ENCODE results near the gene HS1BP3. TPM values are rescaled to one million over a fixed set of nuclear protein-coding genes. Genes with fewer than 3 reads are reported as not detected.

The HS1BP3 gene
- total and polyA plus RNA-seq, 2 donors = 7.2 to 17.4 TPM

DNA sequence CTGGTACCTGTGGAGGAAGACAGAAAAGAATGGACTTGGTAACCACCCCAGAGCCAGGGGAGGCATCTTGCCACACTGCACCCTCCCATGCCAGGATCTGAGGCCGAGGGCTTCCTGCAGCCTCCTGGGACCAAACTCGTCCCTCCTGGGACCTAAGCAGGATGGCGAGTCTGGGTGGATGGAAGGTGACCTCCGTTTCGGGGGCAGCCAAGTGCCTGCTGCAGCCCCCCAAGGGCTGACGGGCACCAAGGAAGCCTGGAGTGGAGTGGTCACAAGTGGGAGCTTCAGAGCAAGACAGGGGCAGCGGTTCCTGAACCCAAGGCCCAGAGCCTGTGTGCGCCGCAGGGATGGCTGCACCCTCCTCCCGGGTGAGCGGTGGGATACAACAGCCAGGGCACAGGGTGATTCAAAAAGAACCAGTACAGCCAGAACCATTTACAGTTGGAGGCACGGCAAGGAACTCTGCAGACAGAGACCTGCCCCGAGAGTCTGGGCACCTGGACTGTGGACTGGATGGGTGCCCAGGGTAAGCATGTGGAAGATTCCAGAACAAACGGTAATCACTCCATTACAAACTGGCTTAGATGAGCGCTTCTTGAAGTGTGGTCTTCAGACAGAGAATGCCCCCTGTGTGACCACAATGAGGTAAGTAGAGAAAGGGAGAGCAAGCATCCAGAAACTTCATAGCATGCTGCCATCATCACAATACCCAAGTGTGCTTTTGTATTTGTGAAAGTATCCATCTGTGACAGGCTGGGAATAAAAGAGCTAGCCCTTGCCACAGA, 12.1 kb downstream of the HS1BP3 start:
- no peak overlapping the region for H3K27ac ChIP-seq (ENCODE audit: low read depth in 1 of 2, low read length in 1 of 2)
- WGBS = 97% methylated on average over 15 of the region's 15 CpGs

DNA sequence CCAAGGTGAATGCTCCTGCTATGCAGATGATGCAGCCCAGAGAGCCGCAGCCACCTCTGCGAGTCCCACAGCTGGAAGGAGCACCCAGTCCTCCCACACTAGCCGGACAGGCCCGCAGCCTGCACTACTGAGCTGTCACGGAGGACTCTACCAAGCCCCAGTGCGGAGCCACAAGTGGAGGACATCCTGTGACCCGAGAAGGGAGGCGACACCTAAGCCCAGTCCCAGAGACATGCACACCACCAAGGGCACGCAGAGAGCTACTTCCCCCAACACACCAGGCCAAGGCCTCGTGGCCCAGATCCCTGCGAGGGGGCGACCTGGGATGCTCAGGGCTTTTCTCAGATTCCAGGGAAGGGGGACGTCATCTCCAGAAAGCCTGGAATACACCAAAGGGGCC, 12.9 kb downstream of the HS1BP3 start:
- H3K4me3 ChIP-seq (ENCODE audit: low read length in 2 of 2) = no peak overlapping the region
- peaks cover 0 to 2% of the 10 kb centered on the region in 2 donors for H3K9me3 ChIP-seq (ENCODE audit: control insufficient read depth in 2 of 2, insufficient read depth in 1 of 2, low read length in 1 of 2)
- H3K36me3 ChIP-seq (ENCODE audit: control insufficient read depth in 2 of 2, insufficient read depth in 2 of 2, low read length in 1 of 2) = peaks cover 0 to 4% of the 10 kb centered on the region in 2 donors
- 96% methylated on average over 13 of the region's 13 CpGs for WGBS
- H3K27me3 ChIP-seq (ENCODE audit: control insufficient read depth in 2 of 2, insufficient read depth in 1 of 2, low read length in 1 of 2) = no peaks in the 10 kb centered on the region
- no peak for DNase-seq (ENCODE audit: low read depth in 6 of 9, low spot score in 9 of 9)
- H3K4me1 ChIP-seq (ENCODE audit: control insufficient read depth in 2 of 2, insufficient read depth in 2 of 2, low read length in 2 of 2) = peaks cover 0 to 7% of the 10 kb centered on the region in 2 donors
- no peak overlapping the region for H3K27ac ChIP-seq (ENCODE audit: low read depth in 1 of 2, low read length in 1 of 2)

More for the DNA sequence above, 12.1 kb downstream of the HS1BP3 start:
- Histone ChIP-seq H3K4me3 (ENCODE audit: low read length in 2 of 2) (no peak overlapping the region), H3K36me3 (ENCODE audit: control insufficient read depth in 2 of 2, insufficient read depth in 2 of 2, low read length in 1 of 2) (peaks cover 0 to 4% of the 10 kb centered on the region in 2 donors), H3K4me1 (ENCODE audit: control insufficient read depth in 2 of 2, insufficient read depth in 2 of 2, low read length in 2 of 2) (peaks cover 0 to 6% of the 10 kb centered on the region in 2 donors), H3K9me3 (ENCODE audit: control insufficient read depth in 2 of 2, insufficient read depth in 1 of 2, low read length in 1 of 2) (peaks cover 0 to 2% of the 10 kb centered on the region in 2 donors), H3K27me3 (ENCODE audit: control insufficient read depth in 2 of 2, insufficient read depth in 1 of 2, low read length in 1 of 2) (no peaks in the 10 kb centered on the region)
- DNase-seq (ENCODE audit: low read depth in 6 of 9, low spot score in 9 of 9) = no peak

DNA sequence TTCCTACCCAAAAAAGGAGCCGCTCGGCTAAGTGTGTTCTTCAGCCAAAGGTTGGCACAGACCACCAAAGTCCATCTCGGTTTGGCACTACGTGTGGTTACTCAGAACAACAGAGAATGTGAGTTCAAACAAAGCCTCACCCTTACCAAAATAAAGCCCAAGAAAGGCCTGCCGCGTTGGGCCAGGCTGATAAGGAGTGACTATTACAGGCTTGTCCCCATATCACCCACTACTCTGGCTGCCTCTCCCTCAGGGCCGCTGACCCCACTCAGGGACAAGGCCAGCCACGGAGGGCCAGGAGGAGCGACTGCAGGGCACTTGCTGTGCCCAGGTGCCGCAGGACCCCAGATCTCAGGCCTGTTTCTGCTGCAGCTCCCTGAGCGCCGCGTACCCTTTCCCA, 13.8 kb downstream of the HS1BP3 start:
- 84% methylated on average over 13 of the region's 13 CpGs for WGBS
- peaks cover 0 to 4% of the 10 kb centered on the region in 2 donors for H3K36me3 ChIP-seq (ENCODE audit: control insufficient read depth in 2 of 2, insufficient read depth in 2 of 2, low read length in 1 of 2)
- no peak for DNase-seq (ENCODE audit: low read depth in 6 of 9, low spot score in 9 of 9)
- no peak overlapping the region for H3K27ac ChIP-seq (ENCODE audit: low read depth in 1 of 2, low read length in 1 of 2)
- H3K4me3 ChIP-seq (ENCODE audit: low read length in 2 of 2) = no peak overlapping the region
- H3K9me3 ChIP-seq (ENCODE audit: control insufficient read depth in 2 of 2, insufficient read depth in 1 of 2, low read length in 1 of 2) = peaks cover 0 to 2% of the 10 kb centered on the region in 2 donors
- no peaks in the 10 kb centered on the region for H3K27me3 ChIP-seq (ENCODE audit: control insufficient read depth in 2 of 2, insufficient read depth in 1 of 2, low read length in 1 of 2)
- H3K4me1 ChIP-seq (ENCODE audit: control insufficient read depth in 2 of 2, insufficient read depth in 2 of 2, low read length in 2 of 2) = peaks cover 0 to 7% of the 10 kb centered on the region in 2 donors

DNA sequence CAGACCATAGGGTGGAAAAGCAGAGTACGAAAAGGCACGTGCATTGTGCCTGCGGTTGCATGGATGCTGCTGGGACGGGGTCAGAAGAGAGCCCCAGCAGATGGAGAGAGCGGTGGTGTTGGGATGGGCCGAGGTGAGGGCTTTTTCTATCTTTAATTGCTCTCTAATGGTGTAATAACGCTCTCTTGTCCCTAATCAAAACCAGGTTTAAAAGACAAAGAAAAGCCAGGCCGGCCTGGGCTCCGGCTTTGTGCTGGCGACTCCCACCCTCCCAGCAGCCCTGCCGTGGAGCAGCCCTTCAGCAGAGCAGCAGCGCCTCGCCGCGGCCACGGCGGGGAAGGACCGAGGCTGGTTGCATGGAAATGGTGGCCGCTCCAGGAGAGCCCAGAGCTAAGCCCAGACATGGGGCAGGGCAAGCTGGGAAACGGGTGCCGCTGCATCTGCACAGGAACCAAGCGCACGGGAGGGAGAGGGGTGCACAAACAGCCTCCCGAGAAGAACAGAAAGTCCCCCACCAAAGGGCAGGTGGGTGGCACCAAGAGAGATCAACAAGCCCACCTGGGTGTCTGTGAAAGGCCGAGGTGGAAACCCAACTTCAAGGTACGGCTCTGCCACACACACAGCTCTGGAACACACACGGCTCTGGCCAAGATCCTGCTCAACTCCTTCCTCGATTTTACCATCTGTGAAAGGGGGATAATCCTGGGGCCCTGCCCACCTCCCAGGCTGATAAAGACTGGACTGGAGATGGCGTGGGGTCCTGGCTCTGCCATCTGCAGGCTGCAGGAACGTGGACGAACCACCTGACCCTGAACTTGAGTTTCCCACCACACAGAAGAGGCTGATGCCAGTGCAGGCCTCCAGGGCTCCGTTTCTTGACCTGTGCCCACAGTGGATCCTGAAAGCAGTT, 15.0 kb downstream of the HS1BP3 start:
- DNase-seq (ENCODE audit: low read depth in 6 of 9, low spot score in 9 of 9) = peak in 5 of 9 donors; percentile 19 to 61 (median 23)
- 64% methylated on average over 32 of the region's 32 CpGs for WGBS

DNA sequence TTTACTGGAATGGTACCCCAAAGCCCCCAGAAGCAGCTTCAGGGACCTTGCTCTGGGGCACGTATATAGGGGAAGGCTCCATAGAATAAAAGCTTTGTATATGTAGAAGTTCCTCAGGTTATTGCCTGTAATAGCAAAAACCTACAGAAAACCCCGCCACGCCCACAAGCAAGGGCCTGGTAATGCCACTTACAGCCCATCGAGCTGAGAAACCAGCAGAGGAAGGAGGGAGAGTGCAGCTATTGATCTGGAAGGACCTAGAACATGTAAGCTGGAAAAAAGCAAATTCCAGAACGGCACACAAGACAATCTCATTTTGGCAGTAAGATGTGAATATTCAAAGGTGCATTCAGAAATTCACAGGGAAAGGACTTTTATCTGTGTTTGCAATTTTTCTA, 15.8 kb downstream of the HS1BP3 start:
- Histone ChIP-seq H3K27me3 (ENCODE audit: control insufficient read depth in 2 of 2, insufficient read depth in 1 of 2, low read length in 1 of 2) (no peaks in the 10 kb centered on the region), H3K4me1 (ENCODE audit: control insufficient read depth in 2 of 2, insufficient read depth in 2 of 2, low read length in 2 of 2) (peaks cover 0 to 7% of the 10 kb centered on the region in 2 donors), H3K4me3 (ENCODE audit: low read length in 2 of 2) (no peak overlapping the region), H3K36me3 (ENCODE audit: control insufficient read depth in 2 of 2, insufficient read depth in 2 of 2, low read length in 1 of 2) (peaks cover 0 to 4% of the 10 kb centered on the region in 2 donors), H3K27ac (ENCODE audit: low read depth in 1 of 2, low read length in 1 of 2) (no peak overlapping the region), H3K9me3 (ENCODE audit: control insufficient read depth in 2 of 2, insufficient read depth in 1 of 2, low read length in 1 of 2) (no peaks in the 10 kb centered on the region)
- DNase-seq (ENCODE audit: low read depth in 6 of 9, low spot score in 9 of 9) = no peak
- 91% methylated on average over 5 of the region's 5 CpGs for WGBS

More for the DNA sequence above, 15.0 kb downstream of the HS1BP3 start:
- Histone ChIP-seq H3K27ac (ENCODE audit: low read depth in 1 of 2, low read length in 1 of 2) (no peak overlapping the region), H3K4me3 (ENCODE audit: low read length in 2 of 2) (no peak overlapping the region), H3K36me3 (ENCODE audit: control insufficient read depth in 2 of 2, insufficient read depth in 2 of 2, low read length in 1 of 2) (peaks cover 0 to 4% of the 10 kb centered on the region in 2 donors), H3K27me3 (ENCODE audit: control insufficient read depth in 2 of 2, insufficient read depth in 1 of 2, low read length in 1 of 2) (no peaks in the 10 kb centered on the region), H3K4me1 (ENCODE audit: control insufficient read depth in 2 of 2, insufficient read depth in 2 of 2, low read length in 2 of 2) (peaks cover 0 to 7% of the 10 kb centered on the region in 2 donors), H3K9me3 (ENCODE audit: control insufficient read depth in 2 of 2, insufficient read depth in 1 of 2, low read length in 1 of 2) (no peaks in the 10 kb centered on the region)

DNA sequence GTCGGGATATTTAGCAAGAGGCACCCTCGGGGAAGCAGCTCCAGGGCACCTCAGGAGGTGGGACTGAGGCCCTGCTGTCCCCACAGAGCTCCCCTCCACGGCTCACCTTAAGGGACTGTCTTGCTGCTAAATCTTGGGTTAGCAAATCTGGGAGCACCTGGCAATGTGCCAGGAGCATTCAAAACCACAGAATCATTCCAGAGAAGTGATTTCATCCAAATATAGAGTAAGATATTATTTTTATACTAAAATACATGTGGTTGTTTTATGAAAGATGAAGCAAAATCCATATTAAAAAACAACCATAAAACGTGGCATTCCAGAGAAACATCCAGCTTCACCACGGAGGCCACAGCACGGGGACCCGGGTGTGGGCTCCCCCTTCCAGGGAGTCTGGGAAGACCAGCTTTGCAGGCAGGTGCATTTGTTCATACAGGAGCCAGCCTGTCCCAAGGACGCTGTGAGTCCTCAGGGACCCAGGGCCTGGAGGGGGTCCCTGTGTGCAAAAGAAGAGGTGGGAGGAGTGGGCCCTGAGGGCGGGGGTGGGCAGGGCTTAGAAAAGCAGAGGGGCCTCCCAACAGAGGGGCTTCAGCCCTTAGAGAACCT, 16.3 kb downstream of the HS1BP3 start:
- no peak overlapping the region for H3K27ac ChIP-seq (ENCODE audit: low read depth in 1 of 2, low read length in 1 of 2)
- H3K4me3 ChIP-seq (ENCODE audit: low read length in 2 of 2) = no peak overlapping the region
- no peak for DNase-seq (ENCODE audit: low read depth in 6 of 9, low spot score in 9 of 9)
- no peaks in the 10 kb centered on the region for H3K27me3 ChIP-seq (ENCODE audit: control insufficient read depth in 2 of 2, insufficient read depth in 1 of 2, low read length in 1 of 2)
- H3K36me3 ChIP-seq (ENCODE audit: control insufficient read depth in 2 of 2, insufficient read depth in 2 of 2, low read length in 1 of 2) = peaks cover 0 to 4% of the 10 kb centered on the region in 2 donors
- peaks cover 0 to 7% of the 10 kb centered on the region in 2 donors for H3K4me1 ChIP-seq (ENCODE audit: control insufficient read depth in 2 of 2, insufficient read depth in 2 of 2, low read length in 2 of 2)
- no peaks in the 10 kb centered on the region for H3K9me3 ChIP-seq (ENCODE audit: control insufficient read depth in 2 of 2, insufficient read depth in 1 of 2, low read length in 1 of 2)
- 91% methylated on average over 9 of the region's 9 CpGs for WGBS

DNA sequence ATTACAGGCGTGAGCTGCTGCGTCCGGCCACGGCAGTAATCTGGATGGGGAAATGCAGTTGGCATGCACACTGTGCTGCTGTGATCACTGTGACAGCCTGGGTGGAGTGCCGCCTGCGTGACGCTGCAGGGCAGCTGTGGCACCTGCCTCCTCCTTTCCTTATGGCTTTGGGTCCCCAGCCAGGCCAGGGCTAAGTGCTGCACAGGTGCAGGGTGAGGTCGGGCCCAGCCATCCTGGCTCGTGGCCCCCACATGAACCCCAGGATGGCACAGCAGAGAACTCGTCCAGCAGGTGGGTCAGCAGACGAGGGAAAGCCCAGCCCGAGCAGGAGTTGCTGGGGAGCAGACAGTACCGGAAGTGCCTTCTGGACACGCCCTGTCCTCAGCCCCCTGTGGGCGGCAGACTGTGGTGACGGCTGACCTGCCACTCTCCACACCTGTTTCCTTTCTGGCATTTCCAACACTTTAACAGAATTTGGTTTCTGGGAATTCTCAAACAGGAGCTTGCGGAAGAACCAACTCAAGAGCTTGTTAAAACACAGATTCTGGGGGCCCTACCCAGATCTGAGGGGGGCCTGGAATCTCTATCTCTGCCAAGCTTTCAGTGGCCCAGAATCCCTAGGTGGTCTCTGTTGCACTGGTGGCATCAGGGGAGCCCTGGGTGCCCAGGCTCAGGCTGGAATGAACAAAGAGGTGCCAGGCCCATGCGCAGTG, 16.9 kb downstream of the HS1BP3 start:
- no peak for DNase-seq (ENCODE audit: low read depth in 6 of 9, low spot score in 9 of 9)
- Histone ChIP-seq H3K4me3 (ENCODE audit: low read length in 2 of 2) (no peak overlapping the region), H3K27me3 (ENCODE audit: control insufficient read depth in 2 of 2, insufficient read depth in 1 of 2, low read length in 1 of 2) (no peaks in the 10 kb centered on the region), H3K36me3 (ENCODE audit: control insufficient read depth in 2 of 2, insufficient read depth in 2 of 2, low read length in 1 of 2) (peaks cover 0 to 2% of the 10 kb centered on the region in 2 donors), H3K27ac (ENCODE audit: low read depth in 1 of 2, low read length in 1 of 2) (no peak overlapping the region), H3K4me1 (ENCODE audit: control insufficient read depth in 2 of 2, insufficient read depth in 2 of 2, low read length in 2 of 2) (peaks cover 0 to 7% of the 10 kb centered on the region in 2 donors), H3K9me3 (ENCODE audit: control insufficient read depth in 2 of 2, insufficient read depth in 1 of 2, low read length in 1 of 2) (no peaks in the 10 kb centered on the region)
- WGBS = 76% methylated on average over 18 of the region's 18 CpGs

DNA sequence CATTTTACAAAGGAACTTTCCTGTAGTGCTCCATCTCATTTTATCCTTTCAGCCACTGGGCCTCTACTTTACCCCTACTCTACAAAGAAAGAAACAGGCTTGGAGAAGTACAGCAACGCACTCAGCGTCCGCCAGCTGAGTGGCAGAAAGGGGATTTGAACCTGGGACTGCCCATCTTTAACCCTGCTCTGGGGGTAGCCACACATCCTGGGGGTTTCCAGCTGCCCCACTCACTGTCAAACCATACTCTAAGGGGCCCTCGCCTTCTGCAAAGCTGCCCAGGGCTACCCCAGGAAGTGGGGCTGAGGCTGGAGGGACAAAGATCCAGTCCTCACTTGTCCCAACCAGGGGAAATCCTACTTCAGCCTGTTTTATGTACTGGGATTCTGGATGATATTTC, 17.9 kb downstream of the HS1BP3 start:
- whole genome bisulfite sequencing = 96% methylated on average over 4 of the region's 4 CpGs

More for the DNA sequence above, 17.9 kb downstream of the HS1BP3 start:
- Histone ChIP-seq H3K27ac (ENCODE audit: low read depth in 1 of 2, low read length in 1 of 2) (no peak overlapping the region), H3K4me1 (ENCODE audit: control insufficient read depth in 2 of 2, insufficient read depth in 2 of 2, low read length in 2 of 2) (peaks cover 0 to 7% of the 10 kb centered on the region in 2 donors), H3K36me3 (ENCODE audit: control insufficient read depth in 2 of 2, insufficient read depth in 2 of 2, low read length in 1 of 2) (no peaks in the 10 kb centered on the region), H3K4me3 (ENCODE audit: low read length in 2 of 2) (no peak overlapping the region), H3K9me3 (ENCODE audit: control insufficient read depth in 2 of 2, insufficient read depth in 1 of 2, low read length in 1 of 2) (no peaks in the 10 kb centered on the region), H3K27me3 (ENCODE audit: control insufficient read depth in 2 of 2, insufficient read depth in 1 of 2, low read length in 1 of 2) (no peaks in the 10 kb centered on the region)
- DNase-seq (ENCODE audit: low read depth in 6 of 9, low spot score in 9 of 9) = no peak
